SKM-1 (cell line): ENCODE measurements around the gene ATP5F1B.
"Not testable (repeated sequence)": the region's sequence is repeated elsewhere in the genome, so short reads cannot be mapped to it uniquely, and the experiment has no call there.

Source experiments
- DNase-seq: peaks from one replicate; lab custom pipeline; 2025; ENCODE audit not compliant: unreplicated experiment; lab: John Stamatoyannopoulos, UW

ATP5F1B gene

DNA sequence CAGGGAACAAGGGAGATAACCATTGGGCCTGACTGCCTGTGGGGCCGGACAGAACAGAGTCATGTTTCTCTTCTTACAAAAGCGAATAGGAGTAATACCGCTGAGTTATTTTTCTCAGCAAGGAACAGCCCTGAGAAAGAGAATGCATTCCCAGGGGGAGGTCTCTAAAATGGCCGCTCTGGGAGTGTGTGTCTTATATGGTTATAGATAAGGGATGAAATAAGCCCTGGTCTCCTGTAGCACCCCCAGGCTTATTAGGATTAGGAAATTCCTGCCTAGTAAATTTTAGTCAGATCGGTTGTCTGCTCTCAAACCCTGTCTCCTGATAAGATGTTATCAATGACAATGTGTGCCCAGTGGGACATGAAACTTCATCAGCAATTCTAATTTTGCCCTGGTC lies 8.0 kb upstream of the ATP5F1B start:
- DNase-seq: not testable (repeated sequence)

DNA sequence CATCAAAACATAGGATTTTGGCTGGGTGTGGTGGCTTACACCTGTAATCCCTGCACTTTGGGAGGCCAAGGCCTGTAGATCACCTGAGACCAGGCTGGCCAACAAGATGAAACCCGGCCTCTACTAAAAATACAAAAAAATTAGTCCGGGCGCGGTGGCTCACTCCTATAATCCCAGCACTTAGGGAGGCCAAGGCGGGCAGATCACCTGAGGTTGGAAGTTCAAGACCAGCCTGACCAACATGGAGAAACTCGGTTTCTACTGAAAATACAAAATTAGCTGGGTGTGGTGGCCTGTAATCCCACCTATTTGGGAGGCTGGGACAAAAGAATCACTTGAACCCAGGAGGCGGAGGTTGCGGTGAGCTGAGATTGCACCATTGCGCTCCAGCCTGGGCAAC lies 2.2 kb upstream of the ATP5F1B start:
- DNase-seq: not testable (repeated sequence)

DNA sequence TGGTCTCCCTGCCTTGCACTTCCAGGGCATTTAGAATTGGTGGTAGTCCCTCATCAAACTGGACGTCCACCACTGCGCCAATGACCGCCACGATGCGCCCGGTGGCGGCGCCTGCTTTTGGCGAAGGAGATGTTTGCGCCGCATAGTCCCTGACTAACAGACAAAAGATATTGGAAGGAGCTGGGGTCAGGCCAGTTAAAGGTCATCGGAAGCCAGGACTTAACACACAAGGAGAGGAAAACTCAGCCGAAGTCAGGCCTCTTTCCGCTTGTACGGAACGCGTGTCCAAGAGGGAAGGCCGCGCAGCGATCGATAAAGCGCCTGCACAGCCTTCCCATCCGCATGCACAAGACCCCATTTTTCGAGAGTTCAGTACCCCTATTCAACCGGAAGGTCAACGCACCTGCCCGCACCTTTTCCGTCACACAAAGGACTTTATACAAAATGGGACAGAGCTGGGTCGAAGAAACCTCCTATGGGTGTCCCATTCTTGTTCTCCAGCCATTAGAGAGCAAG lies 525 bp downstream of the ATP5F1B start:
- DNase-seq: no peak

DNA sequence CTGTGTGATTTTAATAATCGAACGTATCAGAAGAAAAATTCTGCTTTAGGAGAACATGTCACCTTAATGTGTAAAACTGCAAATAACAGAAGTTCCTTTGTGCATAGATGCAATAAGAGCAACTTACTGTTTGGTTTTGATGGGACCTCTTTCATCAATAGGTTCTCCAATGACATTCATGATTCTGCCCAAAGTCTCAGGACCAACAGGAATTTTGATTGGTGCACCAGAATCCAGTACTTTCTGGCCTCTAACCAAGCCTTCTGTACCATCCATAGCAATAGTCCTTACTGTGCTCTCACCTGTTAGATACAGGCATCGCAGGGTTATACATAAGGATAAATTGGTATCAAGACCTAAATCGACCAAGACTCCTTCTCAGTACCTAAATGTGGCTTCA lies 1.1 kb downstream of the ATP5F1B start:
- DNase-seq: no peak

DNA sequence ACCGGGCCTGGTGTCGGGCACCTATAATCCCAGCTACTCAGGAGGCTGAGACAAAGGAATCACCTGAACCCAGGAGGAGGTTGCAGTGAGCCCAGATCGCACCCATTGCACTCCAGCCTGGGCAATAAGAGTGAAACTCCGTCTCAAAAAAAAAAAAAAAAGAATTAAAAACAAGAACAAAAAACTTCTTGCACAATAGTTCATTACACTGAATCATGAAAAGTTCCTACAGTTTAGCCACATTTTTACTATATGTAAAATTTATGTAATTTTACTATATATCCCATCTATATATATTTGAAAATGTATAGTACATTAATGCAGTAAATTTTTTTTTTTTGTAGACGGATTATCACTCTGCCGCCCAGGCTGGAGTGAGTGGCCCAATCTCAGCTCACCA lies 4.6 kb downstream of the ATP5F1B start:
- DNase-seq: no peak

DNA sequence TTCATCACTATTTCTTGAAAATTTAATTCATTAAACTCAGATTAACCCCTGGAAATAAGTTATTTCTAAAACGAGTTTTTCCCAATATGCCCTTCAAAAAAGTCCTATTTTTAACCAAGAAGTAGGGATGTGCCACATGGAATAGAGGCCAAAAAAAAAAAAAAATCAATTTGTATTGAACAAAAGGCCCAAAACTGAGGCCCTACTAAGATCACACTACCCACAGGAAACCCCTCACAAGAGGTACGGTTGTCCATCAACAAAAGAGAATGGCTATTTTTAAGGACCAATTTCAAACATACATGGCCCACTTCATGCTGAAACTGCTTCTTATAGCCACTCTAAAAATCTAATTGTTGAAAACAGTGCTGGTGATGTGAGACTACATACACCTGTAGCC lies 8.2 kb downstream of the ATP5F1B start:
- DNase-seq: no peak

DNA sequence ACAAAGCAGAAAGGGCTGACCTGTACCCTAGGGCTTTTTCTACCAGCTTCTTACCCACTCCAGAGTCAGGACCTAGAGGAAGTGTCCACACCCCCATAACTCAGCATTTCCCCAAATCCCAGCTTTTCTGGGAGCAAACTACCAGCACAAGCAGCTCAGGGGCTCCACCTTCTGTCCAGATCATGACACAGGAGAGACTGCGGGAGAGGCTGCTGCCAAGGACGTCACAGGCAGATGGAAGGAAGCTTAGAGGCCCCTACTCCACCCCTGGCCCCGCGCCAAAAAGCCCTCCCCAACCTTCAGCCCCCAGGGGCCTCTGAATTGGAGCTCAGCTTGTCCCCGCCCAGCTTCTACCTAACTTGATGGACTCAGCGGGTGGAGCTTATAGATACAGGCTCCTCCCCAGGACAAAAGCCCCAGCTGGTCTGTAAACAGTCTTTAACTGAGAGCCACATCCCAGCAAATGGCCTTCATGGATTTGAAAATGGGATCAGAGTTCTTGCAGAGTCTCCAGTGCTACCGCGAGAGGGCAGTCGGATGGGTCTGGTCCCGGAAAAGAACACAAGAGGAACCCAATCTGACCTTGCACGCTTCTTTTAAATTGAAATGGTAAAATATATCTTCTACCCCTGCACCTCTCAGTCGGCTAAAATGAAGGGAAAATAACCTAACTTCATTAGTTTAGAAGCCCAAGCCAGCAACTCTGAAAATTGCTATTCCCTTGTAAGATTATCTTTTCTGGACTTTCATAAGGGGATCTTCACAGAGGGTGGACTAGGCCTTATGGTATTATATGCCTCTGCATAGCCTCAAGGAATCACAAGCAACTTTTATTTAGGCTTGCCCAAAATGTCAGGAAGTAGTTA lies 8.9 kb downstream of the ATP5F1B start:
- DNase-seq: peak; percentile 61

DNA sequence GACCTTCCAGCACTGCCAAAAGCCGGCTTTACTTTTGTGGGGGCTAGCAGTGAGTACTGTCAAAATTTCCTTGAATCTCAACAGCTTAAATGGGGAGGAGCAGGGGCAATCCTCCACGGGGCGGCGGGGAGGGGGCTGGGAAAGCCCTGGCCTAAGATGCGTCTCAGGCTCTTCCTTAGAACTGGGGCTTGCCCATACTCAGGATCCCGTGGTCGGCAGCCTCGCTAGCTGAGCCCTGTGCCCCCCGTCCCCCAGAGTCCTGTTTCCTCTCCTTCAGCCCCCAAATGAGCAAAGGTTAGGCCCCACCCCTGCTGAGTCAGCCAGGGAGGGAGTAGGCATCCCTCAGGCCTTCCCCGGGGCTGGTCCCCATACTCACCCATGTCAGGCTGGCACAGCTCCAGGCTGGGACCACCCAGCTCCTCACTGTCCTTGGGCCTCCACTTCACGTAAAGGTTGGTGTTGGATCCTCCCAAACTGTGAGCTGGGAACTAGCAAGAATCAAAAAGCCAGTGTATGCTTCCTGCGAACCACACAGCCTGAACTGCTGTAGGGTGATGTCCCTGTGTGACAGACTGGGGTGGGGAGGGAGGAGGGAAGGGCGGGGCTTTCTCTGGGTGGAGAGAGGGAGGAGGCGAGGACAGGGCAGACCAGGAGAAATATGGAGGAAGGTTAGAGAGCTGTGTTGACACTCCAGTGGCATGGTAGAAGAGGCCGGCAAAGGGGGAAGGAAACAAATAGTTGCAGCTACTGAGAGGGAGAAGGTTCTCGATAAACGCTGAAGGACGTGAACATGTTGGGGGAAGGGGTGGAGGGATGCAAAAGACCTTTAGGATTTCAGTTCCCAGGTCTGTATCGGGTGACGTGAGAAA lies 9.7 kb downstream of the ATP5F1B start:
- DNase-seq: peak; percentile 35

DNA sequence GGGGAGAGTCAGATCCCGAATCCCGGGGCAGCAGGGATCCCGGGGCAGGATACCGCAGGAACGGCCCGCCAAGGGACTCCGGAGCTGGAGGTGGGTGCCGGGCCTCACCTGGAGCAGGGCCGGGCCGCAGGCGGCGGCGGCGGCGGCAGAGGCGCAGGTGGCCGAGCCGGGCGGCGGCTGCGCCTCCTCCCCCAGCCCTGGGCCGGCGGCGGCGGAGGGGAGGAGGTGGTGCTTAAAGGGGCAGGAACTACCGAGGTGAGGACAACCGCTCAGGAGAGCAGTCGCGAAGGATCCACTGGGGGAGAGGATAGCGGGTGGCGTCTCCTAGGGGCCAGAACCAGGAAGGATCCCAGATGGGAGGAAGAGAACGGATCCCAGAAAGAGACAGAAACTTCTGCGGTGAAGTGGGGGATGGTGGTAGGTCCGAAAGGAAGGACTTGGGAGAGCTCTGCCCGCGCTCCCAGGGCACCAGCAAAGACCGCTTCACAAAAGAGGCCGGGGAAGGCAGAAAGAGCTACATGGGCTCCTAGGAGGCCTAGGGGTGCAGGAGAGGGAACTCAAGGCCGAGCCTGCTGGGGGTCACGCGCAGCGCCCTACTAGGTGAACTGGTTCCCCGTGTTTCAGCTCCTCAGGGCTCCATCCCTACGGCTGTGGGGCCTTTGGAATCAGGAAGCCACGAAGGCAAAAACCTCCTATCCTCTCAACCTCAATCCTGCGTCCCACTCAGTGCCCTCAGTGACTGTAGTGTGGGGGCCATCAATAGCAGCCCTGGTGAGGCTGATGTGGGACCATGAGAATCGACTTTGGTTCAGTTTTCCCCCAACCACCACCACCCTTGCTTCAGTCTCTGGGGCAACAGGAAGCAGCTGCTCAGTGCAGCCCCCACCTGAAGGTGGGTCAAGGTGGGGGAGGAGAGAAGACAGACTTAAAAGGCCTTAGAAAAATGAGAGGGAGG lies 10.7 kb downstream of the ATP5F1B start:
- DNase-seq: no peak

DNA sequence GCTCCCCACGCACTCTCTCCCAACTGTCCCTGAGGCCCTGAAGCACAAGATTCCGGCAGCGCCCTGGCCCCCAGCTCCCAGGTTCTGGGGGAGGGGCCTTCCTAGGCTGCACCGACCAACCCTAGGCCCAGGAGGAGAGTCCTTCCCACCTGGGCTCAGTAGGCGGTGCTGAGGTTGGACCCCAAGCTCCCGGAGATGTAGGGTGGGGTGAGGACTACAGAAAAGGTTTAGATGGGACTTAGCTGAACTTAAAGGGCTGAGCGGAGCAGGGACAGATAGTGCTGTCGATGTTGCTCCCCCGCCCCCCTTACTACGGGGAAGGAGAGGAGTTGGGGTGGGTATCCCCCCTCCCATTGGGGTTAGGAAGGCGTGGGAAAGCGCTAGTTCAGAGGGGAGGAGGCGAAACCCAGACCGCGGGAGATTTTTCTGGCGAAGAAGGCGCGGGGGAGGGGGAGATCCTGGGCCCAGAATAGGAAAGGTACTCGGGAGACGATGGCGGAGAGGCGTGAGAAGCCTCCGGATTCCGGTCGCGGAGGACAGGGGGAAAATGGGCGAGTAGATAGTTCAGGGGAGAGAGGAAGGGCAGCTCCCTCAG lies 11.4 kb downstream of the ATP5F1B start:
- DNase-seq: no peak

DNA sequence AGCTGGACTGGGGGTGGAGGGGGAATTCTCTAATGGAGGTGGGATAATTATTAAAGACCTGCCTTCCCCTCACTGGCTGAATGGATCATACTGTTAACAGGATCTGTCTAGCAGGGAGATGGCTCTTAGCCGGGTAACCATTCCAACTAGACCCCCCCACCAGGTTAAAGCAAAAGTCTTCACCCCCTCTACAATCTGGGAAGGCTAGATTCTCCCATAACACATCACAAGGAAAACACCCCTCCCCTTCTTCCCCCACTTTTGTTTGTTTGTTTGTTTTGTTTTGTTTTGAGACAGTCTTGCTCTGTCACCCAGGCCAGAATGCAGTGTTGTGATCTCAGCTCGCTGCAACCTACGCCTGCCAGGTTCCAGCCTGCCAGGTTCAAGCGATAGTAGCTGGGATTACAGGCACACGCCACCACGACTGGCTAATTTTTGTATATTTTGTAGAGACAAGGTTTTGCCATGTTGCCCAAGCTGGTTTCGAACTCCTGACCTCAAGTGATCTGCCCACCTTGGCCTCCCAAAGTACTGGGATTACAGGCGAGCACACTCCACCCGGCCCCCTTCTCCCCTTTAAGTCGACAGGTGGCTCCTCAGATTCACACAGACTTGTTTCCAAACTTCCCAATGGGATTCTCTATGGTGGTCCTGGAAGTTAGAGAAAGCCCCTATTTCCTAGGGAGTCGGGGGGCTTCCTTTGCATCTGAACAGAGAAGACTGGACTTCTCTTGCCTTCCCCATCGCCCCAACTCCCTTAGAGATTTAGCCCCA lies 12.1 kb downstream of the ATP5F1B start:
- DNase-seq: no peak

DNA sequence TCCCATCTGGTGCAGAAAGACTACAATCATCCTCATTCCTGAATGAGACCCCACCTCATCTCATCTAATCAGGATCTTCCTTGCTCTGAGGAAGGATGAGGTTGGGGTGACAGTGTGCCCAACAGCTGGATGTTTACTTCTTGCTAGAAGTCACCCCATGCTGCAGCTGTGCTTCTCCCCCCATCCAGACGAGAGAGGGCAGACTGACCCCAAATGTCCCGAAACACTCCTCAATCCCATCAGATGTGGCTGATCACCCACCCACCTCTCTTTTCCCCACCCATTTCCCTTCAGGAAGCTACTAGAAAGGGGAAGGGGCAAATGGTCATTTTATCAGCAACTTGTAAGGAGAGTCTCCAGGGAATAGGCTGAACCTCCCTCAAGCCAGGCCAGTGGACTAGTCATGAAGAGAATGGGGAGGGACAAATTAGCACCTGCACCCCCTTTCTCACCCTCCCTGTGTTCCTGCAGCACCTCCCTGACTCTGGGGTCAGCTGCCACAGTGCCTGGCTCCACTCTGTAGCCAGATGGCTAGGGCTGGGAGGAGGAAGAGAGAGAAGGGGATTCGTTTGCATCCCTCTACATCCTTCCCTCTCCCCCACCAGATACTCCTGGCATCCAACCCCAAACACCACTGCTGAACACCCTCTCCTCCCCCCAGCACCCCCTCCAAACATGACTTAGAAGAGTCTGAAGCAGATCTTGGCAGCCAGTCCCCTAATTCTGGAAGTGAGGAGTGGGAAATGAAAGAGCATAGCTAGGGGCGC lies 12.9 kb downstream of the ATP5F1B start:
- no peak for DNase-seq

DNA sequence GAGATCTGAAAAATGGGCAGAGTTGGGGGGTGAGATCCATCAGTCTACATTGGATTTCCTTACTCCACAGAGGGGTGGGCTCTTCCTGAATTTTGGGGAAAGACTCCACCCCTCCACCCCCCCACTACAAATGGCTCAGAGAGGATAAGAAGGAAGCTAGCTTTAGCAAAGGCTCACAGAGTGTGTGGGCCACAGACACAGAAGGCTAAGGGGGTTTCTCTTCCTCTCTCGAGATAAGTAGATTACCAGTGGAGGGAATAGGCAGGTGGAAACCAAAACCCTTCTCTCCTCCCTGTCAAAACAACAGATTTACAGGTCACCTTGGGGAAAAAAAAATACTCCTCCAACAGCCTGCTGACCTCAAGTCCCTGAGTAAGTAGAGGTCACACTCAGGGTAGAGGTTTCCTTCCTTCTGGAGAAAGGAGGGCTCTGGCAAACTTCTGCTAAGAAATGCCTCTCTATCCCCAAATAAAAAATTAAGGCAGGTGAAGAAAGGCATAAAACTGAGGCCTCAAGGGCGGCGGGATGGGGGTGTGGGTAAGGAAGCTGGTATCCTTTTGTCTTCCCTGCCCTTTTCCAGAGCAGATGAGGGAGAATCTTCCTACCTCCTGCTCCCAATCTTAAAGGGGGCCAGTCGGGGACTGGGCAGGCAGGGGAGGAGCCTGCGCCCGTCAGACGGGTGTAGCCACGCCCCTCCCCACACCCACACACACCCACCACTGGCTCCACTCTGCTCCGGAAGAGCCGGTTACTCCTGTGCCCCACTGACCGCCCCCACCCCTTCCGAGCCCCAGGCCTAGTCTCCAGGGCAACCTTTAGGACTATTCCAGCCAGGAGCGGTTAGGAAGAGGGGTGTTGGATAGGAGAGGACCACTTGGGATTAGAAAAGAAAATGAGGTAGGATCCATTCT lies 13.7 kb downstream of the ATP5F1B start:
- no peak for DNase-seq

DNA sequence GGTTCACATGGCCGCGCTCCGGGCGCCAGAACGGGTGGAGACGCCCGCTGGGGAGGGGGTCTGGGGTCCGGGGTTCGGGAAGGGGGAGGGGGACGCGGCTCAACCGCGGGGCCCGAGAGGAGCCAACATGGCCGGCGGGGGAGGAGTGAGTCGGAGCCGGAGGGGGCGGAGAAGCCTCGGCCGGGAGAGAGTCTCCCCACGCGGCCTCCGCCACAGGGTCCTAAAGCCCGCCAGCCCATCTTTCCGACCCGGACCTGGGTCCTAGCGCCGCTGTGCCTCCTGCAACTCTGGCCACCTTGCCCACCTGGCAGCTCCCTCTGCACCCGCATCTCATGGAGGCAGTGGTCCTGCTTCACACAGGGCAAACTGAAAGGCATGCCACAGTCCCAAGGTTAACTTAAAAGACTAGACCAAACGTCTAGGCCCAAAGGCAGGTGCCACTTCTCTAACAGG lies 15.6 kb downstream of the ATP5F1B start, which contains the start of gene BAZ2A:
Gene BAZ2A (minus strand): TSS at position 147 of the 453 bp plus-strand sequence. CDS start 12,796 bp downstream, outside the sequence.
- DNase-seq: peak; percentile 14

DNA sequence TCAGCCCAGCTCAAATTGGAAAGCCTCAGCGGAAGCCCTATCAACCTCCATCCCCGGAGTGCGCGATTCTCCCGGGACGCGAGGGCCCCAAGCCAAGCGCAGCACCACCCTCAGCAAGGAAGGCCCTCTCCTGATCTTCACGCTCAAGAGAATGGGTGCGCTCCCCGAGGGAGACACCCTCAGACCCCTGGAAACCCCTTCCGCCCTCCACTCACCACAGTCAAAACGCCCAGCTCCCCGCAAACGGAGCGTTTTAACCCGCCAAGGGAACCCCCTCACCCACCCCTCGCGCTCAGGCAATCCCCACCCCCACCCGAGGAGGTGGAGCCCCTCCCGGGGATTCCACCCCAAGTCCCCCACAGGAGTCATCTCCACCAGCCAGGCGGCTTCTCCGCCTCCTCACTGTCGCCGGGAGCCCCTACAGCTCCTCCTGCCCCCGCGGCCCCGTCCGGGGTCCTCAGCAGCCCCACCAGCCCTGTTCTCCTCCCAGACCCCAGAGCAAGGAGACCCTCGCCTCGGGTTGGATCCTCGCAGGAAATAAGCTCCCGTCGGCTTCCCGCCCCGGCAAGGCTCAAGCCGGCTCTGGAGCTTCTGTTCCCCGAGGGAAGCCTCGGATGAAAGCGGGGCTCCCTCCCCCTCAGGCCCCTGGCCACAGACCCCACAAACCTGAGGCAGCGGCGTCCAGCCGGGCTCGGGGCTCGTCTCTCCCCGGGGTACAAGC lies 16.2 kb downstream of the ATP5F1B start:
- DNase-seq: no peak

DNA sequence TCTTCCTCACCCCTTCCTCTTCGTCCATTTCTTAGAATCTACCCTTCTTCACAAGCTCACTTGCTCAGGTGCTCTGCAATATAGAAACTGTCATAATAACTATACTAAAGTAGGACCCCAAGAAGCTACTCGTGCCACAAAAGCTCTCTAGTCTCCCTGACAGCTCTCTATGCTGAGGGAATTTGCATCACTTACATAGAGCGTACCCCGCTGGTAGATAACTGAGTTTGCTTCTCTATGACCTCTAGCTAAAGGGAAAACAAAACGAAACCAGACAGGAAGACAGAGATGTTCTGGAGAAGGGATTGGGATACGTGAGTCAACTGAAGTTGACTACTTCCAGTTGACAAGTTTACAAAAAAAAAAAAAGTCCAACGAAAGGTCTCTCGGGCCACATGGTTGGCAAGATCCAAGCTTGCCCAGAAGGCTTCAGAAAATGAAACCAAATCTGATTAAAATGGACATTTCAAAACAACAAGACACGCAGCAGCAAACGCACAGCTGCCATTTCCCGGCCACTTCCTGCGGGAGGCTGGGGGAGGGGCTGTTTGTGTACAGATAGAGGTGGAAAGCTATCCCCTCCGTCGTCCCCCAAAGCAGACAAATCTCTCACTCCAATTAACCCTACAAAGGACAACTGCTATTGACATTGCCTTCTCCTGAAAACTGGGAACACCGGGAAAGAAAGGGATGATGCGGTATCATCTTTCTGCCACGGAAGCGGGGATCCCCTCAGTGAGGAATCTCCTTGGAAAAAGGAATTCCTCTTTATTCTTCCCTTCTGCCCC lies 16.9 kb downstream of the ATP5F1B start:
- no peak for DNase-seq
